Keratinocyte (primary cell): ENCODE measurements around the gene MEX3C. TPM values are rescaled to one million over a fixed set of nuclear protein-coding genes. Genes with fewer than 3 reads are reported as not detected.

Experiments used
- DNase-seq: peaks from one replicate; pipeline ENCODE4 v3.0.0-alpha.2; 2011; ENCODE audit warnings: low read depth, missing footprints, low spot score
- FAIRE-seq: peaks from 2 replicates; lab custom pipeline; 2011; peaks lifted over from hg19 to GRCh38; lab: Jason Lieb, UNC
- H2AFZ ChIP-seq: 2 replicates; pipeline ENCODE4 v1.6.0; 2012; ENCODE audit warnings: low read length, control low read depth, inconsistent platforms; ENCODE audit not compliant: control insufficient read depth
- H3K27ac ChIP-seq: 2 replicates; pipeline ENCODE4 v1.5.1; 2011; ENCODE audit warnings: low read length; ENCODE audit not compliant: control insufficient read depth, insufficient read depth
- H3K27me3 ChIP-seq: 3 replicates; pipeline ENCODE4 v1.6.0; 2011; ENCODE audit warnings: low read length; ENCODE audit not compliant: control insufficient read depth, insufficient read depth; ENCODE audit errors: extremely low read depth
- H3K36me3 ChIP-seq, 2 experiments: 2 replicates in 1 of 2; 3 replicates in 1 of 2; pipeline ENCODE4 v1.5.1; 2011; ENCODE audit warnings: low read length in 2 of 2, mild to moderate bottlenecking in 1 of 2; ENCODE audit not compliant: control insufficient read depth in 2 of 2, insufficient read depth in 2 of 2; ENCODE audit errors: extremely low read depth in 1 of 2
- H3K4me1 ChIP-seq: 3 replicates; pipeline ENCODE4 v1.5.1; 2011; ENCODE audit warnings: low read length; ENCODE audit not compliant: control insufficient read depth, insufficient read depth; ENCODE audit errors: extremely low read depth
- H3K4me2 ChIP-seq: 3 replicates; pipeline ENCODE4 v1.6.0; 2011; ENCODE audit warnings: low read depth, low read length; ENCODE audit not compliant: control insufficient read depth, insufficient read depth; ENCODE audit errors: extremely low read depth
- H3K4me3 ChIP-seq, 3 experiments: fragments of 200-600 bp in 1 of 3; sonication (generic) in 1 of 3; 2 replicates in 2 of 3; 3 replicates in 1 of 3; pipeline ENCODE4 v1.5.1; 2011 to 2016; ENCODE audit warnings: low read length in 3 of 3, mild to moderate bottlenecking in 3 of 3, control low read depth in 2 of 3, inconsistent platforms in 1 of 3, low read depth in 1 of 3, mixed read lengths in 1 of 3, mixed run types in 1 of 3, moderate library complexity in 1 of 3; ENCODE audit not compliant: control insufficient read depth in 2 of 3, insufficient read depth in 2 of 3; ENCODE audit errors: extremely low read depth in 1 of 3
- H3K79me2 ChIP-seq: 2 replicates; pipeline ENCODE4 v1.6.0; 2012; ENCODE audit warnings: low read length; ENCODE audit not compliant: control insufficient read depth, insufficient read depth
- H3K9ac ChIP-seq: 3 replicates; pipeline ENCODE4 v1.6.0; 2011; ENCODE audit warnings: low read length; ENCODE audit not compliant: control insufficient read depth, insufficient read depth; ENCODE audit errors: extremely low read depth
- H3K9me1 ChIP-seq: 3 replicates; pipeline ENCODE4 v1.6.0; 2011; ENCODE audit warnings: low read length; ENCODE audit not compliant: control insufficient read depth, insufficient read depth; ENCODE audit errors: extremely low read depth
- H3K9me3 ChIP-seq: 2 replicates; pipeline ENCODE4 v1.5.1; 2012; ENCODE audit warnings: low read depth, low read length; ENCODE audit not compliant: control insufficient read depth
- H4K20me1 ChIP-seq: 3 replicates; pipeline ENCODE4 v1.6.0; 2011; ENCODE audit warnings: low read length; ENCODE audit not compliant: control insufficient read depth, insufficient read depth; ENCODE audit errors: extremely low read depth
- EZH2 ChIP-seq: IDR thresholded peaks from one replicate; pipeline ENCODE4 v1.6.1; 2012; ENCODE audit warnings: inconsistent platforms, mild to moderate bottlenecking, low read length, moderate library complexity
- dilution Hi-C: fragments of 300-500 bp; cut with MboI; formaldehyde crosslinking; loops from one replicate; pipeline ENCODE4 v1.7.0; 2020; ENCODE audit warnings: low sequenced_read_pairs; ENCODE audit not compliant: extremely low pct_ligation_motif_present
- polyA plus RNA-seq, 5 experiments: library from polyadenylated mRNA; depleted of rRNA in 3 of 5; stranded (reverse) in 3 of 5; stranded (forward) in 1 of 5; unstranded in 1 of 5; fragments of >200 nt; gene quantifications; 1 replicate in 1 of 5; 2 replicates in 3 of 5; 3 replicates in 1 of 5; pipeline versions ENCODE4 v1.2.1 to v1.2.3, GENCODE V29; 2011 to 2012; ENCODE audit warnings: missing spikeins in 2 of 5, low read depth in 1 of 5, low replicate concordance in 1 of 5
- TF ChIP-seq, protein P1 (sequence below), 3 experiments: IDR thresholded peaks in 1 of 3; conservative IDR thresholded peaks in 1 of 3; optimal IDR thresholded peaks in 1 of 3; 2 replicates in 2 of 3; 3 replicates in 1 of 3; pipeline versions ENCODE3 to v1.5.1; 2011; ENCODE audit warnings: low read length in 3 of 3, mild to moderate bottlenecking in 3 of 3, moderate library complexity in 2 of 3, control low read depth in 1 of 3, inconsistent platforms in 1 of 3; ENCODE audit not compliant: insufficient read depth in 2 of 3; ENCODE audit errors: extremely low read depth in 1 of 3

Gene MEX3C
- polyA plus RNA-seq, 1 donor (not counting 4 experiments of a cell fraction or from before 2014, with no cell fraction given) = 75.1 TPM

GRCh38 chr18:51150113-51150700 is 47.3 kb downstream of the MEX3C start:
- DNase-seq (no peak), FAIRE-seq (peak; percentile 80)
- no peaks in the 10 kb centered on the region for H3K27me3 ChIP-seq
- H3K4me2 ChIP-seq = no peak overlapping the region
- no peaks in the 10 kb centered on the region for H3K79me2 ChIP-seq
- dilution Hi-C loops = no loop called here
- no peak overlapping the region for H3K27ac ChIP-seq
- peak overlapping the region; percentile 40 for H2AFZ ChIP-seq
- no peaks in the 10 kb centered on the region for H3K9me1 ChIP-seq
- no peak overlapping the region for H3K4me3 ChIP-seq
- TF ChIP-seq EZH2 = no peak
- TF ChIP-seq, protein P1, sequence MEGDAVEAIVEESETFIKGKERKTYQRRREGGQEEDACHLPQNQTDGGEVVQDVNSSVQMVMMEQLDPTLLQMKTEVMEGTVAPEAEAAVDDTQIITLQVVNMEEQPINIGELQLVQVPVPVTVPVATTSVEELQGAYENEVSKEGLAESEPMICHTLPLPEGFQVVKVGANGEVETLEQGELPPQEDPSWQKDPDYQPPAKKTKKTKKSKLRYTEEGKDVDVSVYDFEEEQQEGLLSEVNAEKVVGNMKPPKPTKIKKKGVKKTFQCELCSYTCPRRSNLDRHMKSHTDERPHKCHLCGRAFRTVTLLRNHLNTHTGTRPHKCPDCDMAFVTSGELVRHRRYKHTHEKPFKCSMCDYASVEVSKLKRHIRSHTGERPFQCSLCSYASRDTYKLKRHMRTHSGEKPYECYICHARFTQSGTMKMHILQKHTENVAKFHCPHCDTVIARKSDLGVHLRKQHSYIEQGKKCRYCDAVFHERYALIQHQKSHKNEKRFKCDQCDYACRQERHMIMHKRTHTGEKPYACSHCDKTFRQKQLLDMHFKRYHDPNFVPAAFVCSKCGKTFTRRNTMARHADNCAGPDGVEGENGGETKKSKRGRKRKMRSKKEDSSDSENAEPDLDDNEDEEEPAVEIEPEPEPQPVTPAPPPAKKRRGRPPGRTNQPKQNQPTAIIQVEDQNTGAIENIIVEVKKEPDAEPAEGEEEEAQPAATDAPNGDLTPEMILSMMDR (optimal IDR thresholded peaks at IDR 0.05 in 1 of 3, IDR thresholded peaks at IDR 0.05 in 1 of 3, conservative IDR thresholded peaks at IDR 0.05 in 1 of 3; ENCODE audit: extremely low read depth in 1 of 3, insufficient read depth in 2 of 3, low read length in 3 of 3) = no peak
- H3K9me3 ChIP-seq = no peaks in the 10 kb centered on the region
- H3K4me1 ChIP-seq = peaks cover 7% of the 10 kb centered on the region
- no peaks in the 10 kb centered on the region for H3K36me3 ChIP-seq
- no peak overlapping the region for H3K9ac ChIP-seq
- H4K20me1 ChIP-seq = no peaks in the 10 kb centered on the region

GRCh38 chr18:51149670-51150069 is 47.8 kb downstream of the MEX3C start:
- H3K4me1 ChIP-seq = peaks cover 7% of the 10 kb centered on the region
- H3K9ac ChIP-seq = no peak overlapping the region
- dilution Hi-C loops = no loop called here
- no peak overlapping the region for H3K4me3 ChIP-seq
- H3K79me2 ChIP-seq = no peaks in the 10 kb centered on the region
- no peak overlapping the region for H2AFZ ChIP-seq
- H3K27me3 ChIP-seq = no peaks in the 10 kb centered on the region
- H3K36me3 ChIP-seq = no peaks in the 10 kb centered on the region
- H3K9me3 ChIP-seq = no peaks in the 10 kb centered on the region
- DNase-seq = no peak
- FAIRE-seq = no peak
- TF ChIP-seq EZH2 = no peak
- TF ChIP-seq, protein P1 (optimal IDR thresholded peaks at IDR 0.05 in 1 of 3, IDR thresholded peaks at IDR 0.05 in 1 of 3, conservative IDR thresholded peaks at IDR 0.05 in 1 of 3; ENCODE audit: extremely low read depth in 1 of 3, insufficient read depth in 2 of 3, low read length in 3 of 3) = no peak
- no peak overlapping the region for H3K27ac ChIP-seq
- no peaks in the 10 kb centered on the region for H3K9me1 ChIP-seq
- no peak overlapping the region for H3K4me2 ChIP-seq
- no peaks in the 10 kb centered on the region for H4K20me1 ChIP-seq
